GM21360 (cell line): ENCODE data around the gene RAB3C.

Source experiments
- ATAC-seq: cut with Tn5 transposase; IDR thresholded peaks from one replicate; pipeline ENCODE4 v1.9.1; 2021; ENCODE audit warnings: mild to moderate bottlenecking, moderate library complexity; ENCODE audit not compliant: unreplicated experiment

Gene RAB3C

DNA sequence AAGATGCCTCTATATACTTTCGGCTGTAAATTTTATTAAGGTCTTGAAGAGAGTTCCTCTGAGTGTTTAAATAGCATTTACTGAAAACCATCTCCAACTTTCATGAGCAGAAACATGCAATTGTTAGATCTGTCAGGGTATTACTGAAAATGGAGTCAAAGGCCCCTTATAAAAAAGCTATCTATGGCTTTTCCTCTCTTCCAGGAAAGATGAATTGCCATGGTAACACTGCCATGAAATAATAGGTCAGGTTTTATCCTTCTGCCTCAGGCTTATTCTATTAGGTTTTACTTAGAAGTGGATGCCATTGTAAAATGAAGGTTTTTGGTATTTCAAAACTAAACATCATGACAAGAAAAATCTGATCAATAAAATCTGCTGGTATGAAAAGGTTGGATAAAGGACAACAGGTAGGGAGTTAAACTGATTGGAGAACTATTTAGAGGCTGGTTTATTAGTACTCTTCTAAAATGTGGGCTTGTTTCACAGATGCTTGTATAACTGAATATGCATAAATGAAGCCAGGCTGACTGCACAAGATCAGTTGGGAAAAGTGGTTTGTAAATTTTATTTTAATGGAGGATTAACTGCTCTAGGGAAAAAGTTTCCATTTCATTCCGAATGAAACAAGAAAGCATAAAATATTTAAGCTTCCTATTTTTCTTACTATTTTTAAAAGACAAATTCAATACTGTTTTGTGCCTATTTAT lies 135.5 kb downstream of the RAB3C start:
- ATAC-seq = no peak

DNA sequence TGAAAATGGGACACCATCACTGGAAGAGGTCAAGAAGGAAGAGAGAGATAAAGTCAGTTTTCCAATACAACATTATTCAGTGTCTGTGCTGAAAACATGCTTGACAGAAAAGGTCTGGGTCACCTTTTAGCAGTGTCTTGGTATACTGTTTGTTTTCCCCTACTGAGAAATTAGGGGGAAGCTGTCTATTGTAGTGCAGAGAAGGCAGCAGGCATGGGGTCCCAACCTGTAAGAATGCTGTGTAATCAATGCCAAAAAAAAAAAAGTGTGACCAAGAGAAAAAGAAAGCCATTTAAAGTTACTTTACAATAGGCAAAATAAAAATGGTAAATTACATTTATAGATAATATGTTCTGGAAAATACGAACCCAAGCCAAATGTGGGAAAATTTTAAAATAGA lies 139.3 kb downstream of the RAB3C start:
- no peak for ATAC-seq

DNA sequence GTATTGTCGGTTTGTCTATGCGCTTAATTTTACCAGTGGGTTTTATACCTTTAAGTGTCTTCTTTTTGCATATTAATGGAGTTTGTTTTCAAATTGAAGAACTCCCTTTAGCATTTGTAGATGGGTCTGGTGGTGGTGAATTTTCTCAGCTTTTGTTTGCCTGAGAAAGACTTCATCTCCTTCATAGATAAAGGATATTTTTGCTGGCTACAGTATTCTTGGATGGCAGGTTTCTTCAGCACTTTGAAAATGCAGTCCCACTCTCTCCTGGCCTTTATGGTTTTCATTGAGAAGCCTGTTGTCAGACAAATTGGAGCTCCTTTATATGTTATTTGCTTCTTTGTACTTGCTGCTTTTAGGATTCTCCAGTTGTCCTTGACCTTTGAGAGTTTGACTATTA lies 142.1 kb downstream of the RAB3C start:
- no peak for ATAC-seq

DNA sequence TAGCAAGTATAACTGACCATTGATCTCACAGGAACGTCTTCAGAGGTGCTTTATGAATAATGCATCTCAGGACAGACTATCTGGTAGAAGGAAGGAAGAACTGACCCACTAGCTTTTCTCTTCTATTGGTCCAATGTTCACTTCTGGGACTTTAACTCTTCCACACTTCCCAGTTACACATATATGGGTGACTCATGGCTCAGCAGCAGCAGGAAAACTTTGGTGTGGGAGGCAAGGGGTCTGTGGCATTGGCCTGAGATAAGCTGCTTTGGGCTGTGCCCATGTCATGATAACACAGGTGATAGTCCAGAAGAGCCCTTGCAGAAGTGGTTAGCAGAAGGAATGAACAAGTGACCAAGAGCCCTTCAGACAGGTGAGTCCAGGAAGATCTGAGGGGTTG lies 148.8 kb downstream of the RAB3C start:
- no peak for ATAC-seq

DNA sequence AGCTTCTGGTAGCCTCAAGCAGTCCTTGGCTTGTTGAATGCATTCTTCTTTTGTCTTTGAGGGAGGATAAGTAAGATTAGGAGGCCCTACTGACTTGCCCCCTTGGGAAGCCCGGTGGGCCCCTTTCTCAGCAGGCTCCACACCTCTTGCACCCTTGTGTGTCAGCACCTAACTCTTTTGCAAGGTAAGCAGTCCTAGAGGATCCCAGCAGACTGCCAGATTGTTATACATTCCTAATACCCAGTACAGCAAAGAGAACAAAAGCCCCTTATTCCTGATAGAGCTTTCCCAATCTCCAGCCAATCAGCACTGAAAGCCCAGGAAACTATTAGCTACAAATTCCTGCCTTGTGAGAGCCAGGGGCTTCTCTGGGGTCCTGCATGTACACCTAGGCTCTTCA lies 152.8 kb downstream of the RAB3C start:
- no peak for ATAC-seq

DNA sequence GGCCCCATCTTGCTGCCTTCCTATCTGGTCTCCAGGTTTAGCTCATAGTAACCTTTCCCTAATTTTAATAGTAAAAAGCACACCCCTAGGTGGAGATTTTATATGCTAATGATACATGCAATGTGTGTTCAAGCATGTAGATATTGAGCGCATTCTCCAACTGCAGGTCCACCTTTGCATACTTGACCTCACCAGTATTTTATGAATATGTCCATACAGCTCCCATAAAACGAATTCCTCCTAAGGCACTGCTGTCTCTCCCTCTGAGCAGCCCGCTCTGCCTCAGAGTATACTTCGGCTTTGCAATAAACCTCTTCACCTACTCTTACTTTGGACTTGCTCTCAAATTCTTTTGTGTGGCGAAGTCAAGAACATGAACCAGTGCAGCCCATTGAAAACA lies 153.3 kb downstream of the RAB3C start:
- no peak for ATAC-seq

DNA sequence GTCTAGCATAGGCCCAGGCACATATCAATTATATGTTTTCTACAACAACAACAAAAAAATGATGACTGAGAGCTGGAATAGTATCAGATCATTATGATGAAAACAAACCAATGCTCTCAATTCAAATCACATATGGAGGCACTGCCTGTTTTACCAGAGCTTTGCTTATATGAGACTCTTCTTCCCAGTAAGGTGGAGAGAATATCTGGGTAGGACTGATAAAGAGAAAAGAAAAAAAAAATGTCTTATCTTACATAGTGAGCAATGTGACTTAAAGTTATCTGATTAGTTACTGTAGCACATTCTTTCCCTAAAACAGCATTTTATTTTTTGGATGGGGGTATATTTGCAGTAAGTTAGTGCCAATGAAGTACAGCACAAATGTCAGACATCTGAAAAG lies 154.8 kb downstream of the RAB3C start:
- ATAC-seq = no peak

DNA sequence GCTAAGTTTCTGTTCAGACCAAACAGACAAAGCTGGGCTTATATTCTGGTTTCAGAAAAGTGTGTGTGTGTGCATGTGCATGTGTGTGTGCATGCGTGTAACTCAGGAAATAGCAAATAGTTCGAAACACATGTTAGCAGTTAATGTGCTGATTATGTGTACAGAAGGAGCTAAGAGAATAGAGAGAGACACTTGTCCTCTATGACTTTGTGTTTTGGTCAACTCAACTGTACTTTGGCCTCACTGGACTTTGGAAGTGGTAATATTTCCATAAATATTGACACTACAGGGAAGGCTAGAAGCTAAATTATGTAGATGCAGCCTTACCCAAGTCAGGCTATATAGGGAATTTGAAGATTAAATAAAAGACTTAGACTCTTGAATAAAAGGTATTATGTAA lies 155.5 kb downstream of the RAB3C start:
- ATAC-seq = no peak

- no peak for ATAC-seq
Observed at GRCh38 chr5:58739051-58739450, 156.2 kb downstream of the RAB3C start.

DNA sequence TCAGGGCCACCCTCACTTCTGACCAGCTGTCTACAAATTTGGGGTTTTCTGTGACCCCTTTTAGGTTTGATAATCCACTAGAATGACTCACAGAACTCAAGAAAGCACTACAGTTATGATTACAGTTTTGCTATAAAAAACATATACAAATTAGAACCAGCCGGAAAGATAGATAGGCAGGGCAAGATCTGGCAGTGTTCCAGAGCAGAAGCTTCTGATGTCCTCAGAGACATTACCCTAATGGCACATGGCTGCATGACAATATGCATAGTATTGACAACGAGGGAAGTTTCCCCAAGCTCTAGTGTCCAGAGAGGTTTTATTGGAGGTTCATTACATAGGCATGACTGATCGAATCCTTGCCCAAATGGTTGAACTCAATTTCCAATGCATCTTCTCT lies 158.1 kb downstream of the RAB3C start:
- no peak for ATAC-seq

- no peak for ATAC-seq
Observed at GRCh38 chr5:58745350-58745749, 162.5 kb downstream of the RAB3C start.

GRCh38 chr5:58746321-58746720 lies 163.4 kb downstream of the RAB3C start:
- ATAC-seq = no peak

DNA sequence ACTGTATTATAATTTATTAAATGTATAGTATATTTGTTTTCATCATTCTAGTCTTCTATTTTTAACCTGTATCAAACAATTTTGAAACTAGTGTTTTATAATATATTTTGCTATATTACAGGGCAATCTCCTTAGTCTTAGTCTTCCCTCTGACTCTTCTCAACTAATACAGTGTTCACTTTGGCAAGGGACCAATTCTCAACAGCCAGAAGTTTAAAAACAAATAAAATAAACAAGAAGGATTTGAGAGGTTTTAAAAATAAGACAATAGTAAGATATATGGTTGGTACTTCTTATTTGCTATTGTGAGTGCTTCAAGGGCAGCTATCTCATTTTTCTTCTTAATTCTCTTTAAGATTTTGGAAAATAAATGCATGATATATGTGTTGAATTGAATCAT lies 167.2 kb downstream of the RAB3C start:
- ATAC-seq = no peak

DNA sequence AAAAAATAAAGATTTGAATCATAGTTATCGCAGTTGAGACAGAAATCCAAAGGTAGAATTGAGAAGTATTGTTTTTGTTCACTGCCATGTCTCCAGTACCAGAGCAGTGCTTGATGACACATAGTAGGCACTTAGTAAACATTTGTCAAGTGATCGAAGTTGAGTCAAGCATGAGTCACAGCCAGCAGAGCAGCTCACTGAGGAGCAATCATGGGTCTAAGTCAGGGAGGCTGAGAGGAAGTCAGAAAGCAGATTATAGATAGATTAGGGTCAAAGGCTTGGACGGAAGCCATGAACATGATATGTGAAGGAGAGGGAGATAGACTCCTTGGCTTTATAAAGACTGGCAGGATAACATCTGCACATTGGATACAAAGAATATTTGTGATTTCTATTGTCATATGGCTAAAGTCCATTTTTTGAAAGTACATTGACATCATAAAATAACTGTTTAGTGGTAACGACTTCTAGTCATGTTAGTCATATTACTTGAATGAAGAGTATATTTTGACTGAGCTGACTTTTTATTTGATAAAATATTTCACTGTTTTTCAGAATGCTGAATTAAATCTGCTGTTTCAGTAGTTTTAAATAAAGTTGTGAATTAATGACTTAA lies 168.5 kb downstream of the RAB3C start:
- no peak for ATAC-seq

DNA sequence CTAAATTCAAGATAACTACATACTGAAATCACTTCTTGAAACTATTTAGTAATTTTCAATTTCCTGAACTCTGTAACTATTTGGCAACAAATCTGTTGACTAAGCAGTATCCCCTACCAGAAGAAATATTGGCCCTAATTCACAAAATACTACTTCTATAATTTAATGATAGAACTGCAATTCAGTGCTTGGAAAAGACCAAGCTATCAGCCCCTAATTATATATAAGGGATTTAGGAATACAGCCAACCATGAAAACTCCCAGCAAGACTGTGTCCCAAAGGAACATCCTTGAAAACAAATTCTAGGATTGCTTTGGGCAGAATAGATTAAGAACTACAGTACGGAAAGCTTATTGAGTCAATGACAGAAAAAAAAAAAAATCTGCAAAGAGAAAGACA lies 169.2 kb downstream of the RAB3C start:
- ATAC-seq = no peak

DNA sequence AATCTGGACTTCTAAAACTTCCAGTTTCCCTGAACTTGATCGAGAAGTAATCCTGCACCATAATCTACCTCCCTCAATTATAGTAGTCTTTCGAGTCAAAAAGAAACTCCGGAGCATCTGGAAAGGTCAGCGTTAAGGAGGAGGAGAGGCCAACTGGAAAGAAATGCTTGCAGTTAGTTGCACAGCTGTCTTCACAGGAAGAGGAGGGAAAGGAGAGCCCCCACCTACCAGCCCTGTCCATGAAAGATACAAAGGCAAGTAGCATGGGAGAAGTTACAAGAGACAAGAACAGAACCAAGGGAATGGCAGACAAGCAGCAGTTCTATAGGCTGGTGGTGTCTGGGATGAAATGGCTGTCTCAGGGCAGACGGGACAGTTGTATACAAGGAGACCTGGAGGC lies 170.6 kb downstream of the RAB3C start:
- ATAC-seq = no peak

DNA sequence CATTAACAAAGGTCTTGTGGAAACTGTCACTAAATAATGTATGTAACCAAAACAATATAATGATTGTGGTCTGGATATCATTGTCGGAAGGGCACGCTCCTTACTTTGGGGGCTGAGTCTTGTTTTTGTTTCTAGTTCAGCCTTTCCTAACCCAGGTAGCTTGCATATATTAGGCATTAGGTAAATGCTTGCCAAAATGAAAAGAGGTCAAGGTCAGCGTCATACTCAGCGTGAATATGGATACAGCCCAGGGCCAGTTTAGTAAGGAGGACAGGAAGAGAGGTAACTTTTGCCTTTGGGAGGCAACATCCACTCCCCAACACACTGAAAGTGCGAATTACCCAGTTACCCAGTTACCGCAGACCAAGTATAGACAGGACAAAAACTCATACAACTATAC lies 171.4 kb downstream of the RAB3C start:
- no peak for ATAC-seq

GRCh38 chr5:58755397-58755796 lies 172.5 kb downstream of the RAB3C start:
- ATAC-seq = no peak

DNA sequence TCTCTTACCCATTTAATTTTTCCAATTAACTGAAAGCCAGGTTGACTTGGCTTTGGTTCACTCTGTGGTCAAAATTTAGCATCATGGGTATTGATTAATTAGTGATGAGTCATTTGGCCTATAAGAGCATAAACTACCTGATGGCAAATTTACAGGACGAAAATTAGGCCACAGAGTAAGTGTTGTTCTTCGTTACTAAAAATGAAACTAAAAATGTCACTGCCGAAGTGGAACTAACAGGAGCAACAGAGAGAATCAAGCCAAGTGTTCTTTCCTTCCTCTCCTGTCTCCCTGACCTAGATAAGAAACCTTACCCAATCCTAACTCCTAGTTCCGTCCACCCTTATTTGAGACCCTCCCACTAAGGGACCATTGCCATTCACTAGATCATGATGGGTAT lies 176.9 kb downstream of the RAB3C start:
- ATAC-seq = peak; percentile 81

GRCh38 chr5:58760222-58760621 lies 177.3 kb downstream of the RAB3C start:
- no peak for ATAC-seq

GRCh38 chr5:58761407-58761806 lies 178.5 kb downstream of the RAB3C start:
- no peak for ATAC-seq

- no peak for ATAC-seq
Observed at GRCh38 chr5:58763390-58763789, 180.5 kb downstream of the RAB3C start.

DNA sequence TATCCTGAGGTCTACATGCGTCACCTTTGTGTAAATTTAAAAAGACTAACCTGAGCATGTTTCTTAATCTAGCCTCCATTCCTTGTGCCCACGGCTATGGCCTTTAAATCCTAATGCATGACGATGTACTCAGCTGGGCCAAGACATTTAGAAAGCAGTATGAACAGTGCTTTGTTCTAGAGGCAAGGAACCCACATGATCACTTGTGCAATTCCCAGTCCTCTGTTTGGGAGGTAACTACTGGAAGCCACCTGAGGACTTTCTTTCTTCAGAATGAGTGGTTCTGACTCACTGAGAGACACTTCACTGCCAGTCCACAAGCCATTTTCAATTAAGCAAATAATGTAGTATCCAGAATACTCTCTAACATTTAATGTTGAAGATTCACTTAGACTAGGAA lies 181.3 kb downstream of the RAB3C start:
- ATAC-seq = no peak
